ENCODE results near the gene PREX1.

DNA sequence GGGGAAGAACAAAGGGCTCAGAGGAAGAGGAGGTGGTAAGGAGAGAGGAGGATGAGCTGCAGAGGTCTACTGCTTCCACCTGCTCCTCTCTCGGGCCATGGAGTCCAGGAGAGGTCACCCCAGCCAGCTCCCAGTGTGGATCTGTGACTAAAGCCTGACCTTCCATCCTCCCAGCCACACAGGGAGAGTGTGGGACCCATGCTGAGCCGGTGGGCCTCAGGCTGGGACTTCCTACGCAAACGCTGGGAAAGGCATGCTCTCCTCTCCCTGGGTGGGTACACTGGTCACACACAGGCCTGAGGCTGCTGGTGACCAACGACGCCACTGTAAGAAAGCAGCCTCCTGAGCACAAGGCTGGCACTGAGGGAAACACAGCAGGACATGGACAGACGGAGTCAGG lies 111.3 kb downstream of the PREX1 start:
- TF ChIP-seq, protein P1, sequence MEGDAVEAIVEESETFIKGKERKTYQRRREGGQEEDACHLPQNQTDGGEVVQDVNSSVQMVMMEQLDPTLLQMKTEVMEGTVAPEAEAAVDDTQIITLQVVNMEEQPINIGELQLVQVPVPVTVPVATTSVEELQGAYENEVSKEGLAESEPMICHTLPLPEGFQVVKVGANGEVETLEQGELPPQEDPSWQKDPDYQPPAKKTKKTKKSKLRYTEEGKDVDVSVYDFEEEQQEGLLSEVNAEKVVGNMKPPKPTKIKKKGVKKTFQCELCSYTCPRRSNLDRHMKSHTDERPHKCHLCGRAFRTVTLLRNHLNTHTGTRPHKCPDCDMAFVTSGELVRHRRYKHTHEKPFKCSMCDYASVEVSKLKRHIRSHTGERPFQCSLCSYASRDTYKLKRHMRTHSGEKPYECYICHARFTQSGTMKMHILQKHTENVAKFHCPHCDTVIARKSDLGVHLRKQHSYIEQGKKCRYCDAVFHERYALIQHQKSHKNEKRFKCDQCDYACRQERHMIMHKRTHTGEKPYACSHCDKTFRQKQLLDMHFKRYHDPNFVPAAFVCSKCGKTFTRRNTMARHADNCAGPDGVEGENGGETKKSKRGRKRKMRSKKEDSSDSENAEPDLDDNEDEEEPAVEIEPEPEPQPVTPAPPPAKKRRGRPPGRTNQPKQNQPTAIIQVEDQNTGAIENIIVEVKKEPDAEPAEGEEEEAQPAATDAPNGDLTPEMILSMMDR (IDR thresholded peaks at IDR 0.05), result no peak
- no peak for TF ChIP-seq POLR2A (IDR thresholded peaks at IDR 0.05)
